DOHH2 (cell line): ENCODE results near the gene TOMM22.

Source experiments
- EZH2phosphoT487 ChIP-seq: fragments of 200-600 bp; sonication (generic); IDR thresholded peaks from 2 replicates; pipeline ENCODE4 v1.6.1; 2017; ENCODE audit warnings: borderline replicate concordance, mild to moderate bottlenecking, antibody characterized with exemption, low read length, moderate library complexity, mixed read lengths
- TF ChIP-seq, protein P1 (sequence below): fragments of 200-600 bp; sonication (generic); IDR thresholded peaks from one replicate; pipeline ENCODE4 v1.5.1; 2014; ENCODE audit warnings: antibody characterized with exemption, mild to moderate bottlenecking, low read depth, low read length; ENCODE audit not compliant: poor library complexity, severe bottlenecking

GRCh38 chr22:38719196-38719595 lies 37.4 kb downstream of the TOMM22 start:
- no peak for TF ChIP-seq EZH2phosphoT487
- TF ChIP-seq, protein P1, sequence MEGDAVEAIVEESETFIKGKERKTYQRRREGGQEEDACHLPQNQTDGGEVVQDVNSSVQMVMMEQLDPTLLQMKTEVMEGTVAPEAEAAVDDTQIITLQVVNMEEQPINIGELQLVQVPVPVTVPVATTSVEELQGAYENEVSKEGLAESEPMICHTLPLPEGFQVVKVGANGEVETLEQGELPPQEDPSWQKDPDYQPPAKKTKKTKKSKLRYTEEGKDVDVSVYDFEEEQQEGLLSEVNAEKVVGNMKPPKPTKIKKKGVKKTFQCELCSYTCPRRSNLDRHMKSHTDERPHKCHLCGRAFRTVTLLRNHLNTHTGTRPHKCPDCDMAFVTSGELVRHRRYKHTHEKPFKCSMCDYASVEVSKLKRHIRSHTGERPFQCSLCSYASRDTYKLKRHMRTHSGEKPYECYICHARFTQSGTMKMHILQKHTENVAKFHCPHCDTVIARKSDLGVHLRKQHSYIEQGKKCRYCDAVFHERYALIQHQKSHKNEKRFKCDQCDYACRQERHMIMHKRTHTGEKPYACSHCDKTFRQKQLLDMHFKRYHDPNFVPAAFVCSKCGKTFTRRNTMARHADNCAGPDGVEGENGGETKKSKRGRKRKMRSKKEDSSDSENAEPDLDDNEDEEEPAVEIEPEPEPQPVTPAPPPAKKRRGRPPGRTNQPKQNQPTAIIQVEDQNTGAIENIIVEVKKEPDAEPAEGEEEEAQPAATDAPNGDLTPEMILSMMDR, result no peak
